Endothelial cell of hepatic sinusoid (primary cell): Measurements from ENCODE around the gene GRB10.

Experiments
- in situ Hi-C: cut with HindIII; loops from 2 replicates; pipeline ENCODE4 v1.10.0; 2017; ENCODE audit warnings: low sequenced_read_pairs

GRB10 gene

GRCh38 chr7:50660830-50661175, 121.9 kb downstream of the GRB10 start:
- in situ Hi-C loops, result no loop called here

GRCh38 chr7:50660040-50660829, 122.5 kb downstream of the GRB10 start:
- in situ Hi-C loops, result no loop called here

DNA sequence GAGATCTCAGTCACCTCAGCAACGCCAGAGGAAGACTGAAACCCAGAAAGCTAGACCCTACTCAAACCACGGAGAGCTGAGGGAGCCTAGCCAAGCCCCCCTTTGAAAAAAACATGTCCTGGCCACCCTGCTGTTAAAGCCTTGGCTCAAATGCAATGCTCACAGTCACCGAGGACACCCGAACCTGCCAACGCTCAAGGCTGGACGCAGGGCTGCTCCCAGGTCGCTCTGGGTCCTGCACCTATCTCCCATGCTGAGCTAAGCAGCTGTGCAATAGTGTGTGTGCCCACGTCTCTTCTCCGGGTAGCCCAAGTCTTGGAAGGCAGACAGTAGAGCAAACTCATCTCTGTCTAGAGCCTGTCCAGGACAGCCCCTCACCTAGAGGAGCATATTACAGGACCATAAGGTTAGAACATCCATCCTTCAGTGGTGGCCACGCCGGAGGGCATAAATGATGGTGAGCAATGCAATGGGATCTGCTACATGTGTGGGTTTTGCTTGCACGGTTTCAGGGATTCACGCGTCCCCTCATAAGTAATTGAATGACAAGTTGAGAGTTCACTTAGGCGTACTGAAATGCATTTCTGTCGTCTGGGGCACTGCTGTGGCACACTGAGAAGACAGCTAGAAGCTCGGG, 123.2 kb downstream of the GRB10 start:
- in situ Hi-C loops, result no loop called here

- in situ Hi-C loops, result no loop called here
These were observed 124.0 kb downstream of the GRB10 start for GRCh38 chr7:50658696-50659095.

DNA sequence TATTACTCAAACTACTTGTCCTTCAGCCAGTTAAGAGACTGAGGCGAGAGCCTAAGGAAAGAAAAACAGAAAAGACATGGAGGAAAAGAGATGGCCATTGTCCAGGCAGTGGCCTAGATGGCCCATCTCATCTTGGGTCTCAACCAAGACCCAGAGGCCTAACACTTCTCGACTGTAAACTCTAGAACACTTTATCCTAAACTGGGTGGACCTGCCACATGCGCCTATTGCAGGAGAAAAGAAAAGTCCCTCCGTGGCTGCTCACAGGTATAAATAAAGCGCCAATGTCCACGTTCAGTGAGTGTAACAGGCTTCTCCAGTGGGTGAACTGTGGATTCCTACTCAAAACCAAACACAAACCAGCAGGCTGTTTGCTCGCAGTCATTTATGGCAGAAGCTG, 124.8 kb downstream of the GRB10 start:
- in situ Hi-C loops, result no loop called here

GRCh38 chr7:50657341-50657873, 125.3 kb downstream of the GRB10 start:
- in situ Hi-C loops, result no loop called here

GRCh38 chr7:50656141-50656895, 126.4 kb downstream of the GRB10 start:
- in situ Hi-C loops, result no loop called here

DNA sequence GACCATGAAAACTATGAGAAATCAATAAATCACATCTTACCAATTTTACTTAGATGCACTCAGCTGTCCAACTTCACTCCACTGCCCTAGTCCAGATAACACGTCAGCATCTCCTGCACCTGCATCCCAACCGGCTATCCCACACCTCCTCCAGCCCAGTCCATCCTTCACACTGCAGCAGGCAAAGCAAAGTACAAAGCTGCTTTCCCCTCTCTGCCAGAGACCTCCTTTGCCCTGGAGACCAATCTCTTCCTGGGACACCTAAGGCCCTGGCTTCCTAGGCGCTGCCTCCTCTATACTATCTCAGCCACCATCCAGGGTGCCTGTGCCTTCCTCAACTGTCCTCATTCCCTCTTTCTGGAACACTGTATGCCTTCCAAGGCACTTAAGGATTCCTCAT, 127.2 kb downstream of the GRB10 start:
- in situ Hi-C loops, result no loop called here

DNA sequence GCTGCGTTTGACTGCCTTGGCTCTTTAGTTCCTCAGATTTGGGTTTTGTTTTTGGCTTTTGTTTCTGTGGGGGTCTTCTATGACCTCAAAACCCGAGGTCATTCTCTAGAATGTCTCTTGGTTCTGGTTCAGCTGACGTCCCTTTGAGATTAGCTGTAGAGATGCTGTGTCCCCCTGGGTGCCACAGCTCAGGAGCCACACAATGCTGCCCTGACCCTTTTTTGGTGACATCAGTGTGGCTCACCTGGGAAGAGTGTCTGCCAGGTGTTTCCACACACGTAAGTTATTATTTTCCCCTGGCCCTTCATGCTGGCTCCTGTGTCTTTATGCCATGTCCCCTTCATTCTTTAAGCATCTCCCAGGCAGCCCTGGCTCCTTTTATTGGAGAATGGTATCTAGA, 127.7 kb downstream of the GRB10 start:
- in situ Hi-C loops, result no loop called here

DNA sequence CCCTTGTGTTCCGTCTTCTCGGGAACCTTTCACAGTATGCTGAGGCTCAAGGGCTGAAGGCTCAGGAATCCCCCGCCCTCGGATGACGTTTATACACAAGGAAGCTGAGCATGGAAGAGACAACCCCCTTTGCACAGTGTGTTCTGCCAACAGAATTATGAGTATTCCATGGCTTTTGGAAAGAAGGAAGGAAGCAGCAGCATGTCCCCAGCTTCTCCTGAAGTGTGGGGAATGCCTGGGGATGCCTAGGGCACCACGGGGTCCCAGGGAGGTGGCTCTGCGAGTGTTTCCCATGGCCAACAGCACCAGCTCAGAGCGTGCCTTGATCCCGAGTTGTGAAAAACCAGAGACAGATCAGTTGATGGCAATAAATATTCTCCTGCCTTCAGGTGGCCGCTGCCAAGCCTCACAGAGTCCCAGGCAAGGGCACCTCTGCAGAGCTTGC, 128.7 kb downstream of the GRB10 start:
- in situ Hi-C loops, result no loop called here

GRCh38 chr7:50653126-50653864, 129.4 kb downstream of the GRB10 start:
- in situ Hi-C loops, result no loop called here

DNA sequence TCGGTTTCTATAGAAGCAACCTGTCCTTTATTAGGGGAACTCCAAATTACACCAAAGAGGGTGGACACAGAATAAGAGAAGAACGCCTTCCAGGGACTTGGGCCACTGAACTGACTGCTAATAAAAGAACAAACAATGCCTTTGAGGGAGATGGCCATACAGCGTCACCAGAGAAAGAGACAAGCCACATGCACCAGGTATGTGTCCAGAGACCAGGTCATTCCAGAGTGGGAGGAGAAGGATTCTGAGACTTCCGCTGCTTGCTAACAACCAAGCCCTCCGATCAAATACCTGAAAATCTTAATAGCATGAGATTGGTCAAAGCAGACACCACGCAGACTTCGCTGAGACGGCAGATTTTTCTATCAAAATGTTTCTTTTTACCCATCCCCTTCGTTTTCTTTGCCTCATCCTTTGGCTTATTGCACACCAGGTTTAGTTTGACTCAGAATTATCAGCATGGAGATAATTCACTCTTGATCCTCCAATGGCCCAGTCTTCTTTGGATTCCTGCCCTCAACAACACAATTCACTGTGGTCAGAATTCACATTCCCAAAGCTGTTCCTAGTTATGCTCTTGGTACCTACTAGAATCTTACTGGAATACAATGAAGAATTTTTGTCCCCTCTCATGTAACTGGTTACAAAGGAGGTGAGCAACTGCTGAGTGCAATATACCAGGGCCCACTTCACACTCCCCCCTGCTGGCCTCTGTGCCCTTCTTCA, 130.1 kb downstream of the GRB10 start:
- in situ Hi-C loops, result no loop called here

- in situ Hi-C loops, result no loop called here
These were observed 131.3 kb downstream of the GRB10 start for GRCh38 chr7:50651271-50651989.

GRCh38 chr7:50650057-50650664, 132.5 kb downstream of the GRB10 start:
- in situ Hi-C loops, result no loop called here

DNA sequence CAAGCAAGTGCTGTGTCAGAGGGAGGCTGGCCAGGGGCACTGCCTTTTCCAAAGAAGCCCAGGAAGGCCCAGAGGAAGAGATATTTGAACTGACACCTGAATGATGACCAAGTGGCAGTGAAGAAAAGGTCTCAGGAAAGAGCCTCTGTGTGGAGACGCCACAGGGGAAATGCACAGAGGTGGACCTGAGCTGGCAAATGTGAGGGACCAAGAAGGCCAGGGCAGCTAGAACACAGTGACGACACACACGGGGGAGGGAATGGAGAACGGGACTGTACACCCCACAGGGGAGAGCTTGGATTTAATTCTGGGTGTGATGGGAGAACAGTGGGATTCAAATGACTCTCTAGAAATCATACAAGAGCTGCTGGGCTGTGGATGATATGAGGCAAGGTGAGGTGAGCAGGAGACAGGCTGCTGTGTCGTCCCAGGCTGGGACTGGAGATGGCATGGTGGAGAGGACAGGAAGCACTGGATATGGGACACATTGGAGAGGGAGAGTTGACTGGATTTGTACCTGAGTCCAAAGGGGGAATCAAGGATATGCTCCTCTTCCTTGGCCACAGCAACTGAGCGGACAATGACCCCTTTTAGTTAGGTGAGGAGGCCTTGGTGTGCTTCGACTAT, 133.3 kb downstream of the GRB10 start:
- in situ Hi-C loops, result no loop called here

- in situ Hi-C loops, result no loop called here
These were observed 134.0 kb downstream of the GRB10 start for GRCh38 chr7:50648570-50649169.

DNA sequence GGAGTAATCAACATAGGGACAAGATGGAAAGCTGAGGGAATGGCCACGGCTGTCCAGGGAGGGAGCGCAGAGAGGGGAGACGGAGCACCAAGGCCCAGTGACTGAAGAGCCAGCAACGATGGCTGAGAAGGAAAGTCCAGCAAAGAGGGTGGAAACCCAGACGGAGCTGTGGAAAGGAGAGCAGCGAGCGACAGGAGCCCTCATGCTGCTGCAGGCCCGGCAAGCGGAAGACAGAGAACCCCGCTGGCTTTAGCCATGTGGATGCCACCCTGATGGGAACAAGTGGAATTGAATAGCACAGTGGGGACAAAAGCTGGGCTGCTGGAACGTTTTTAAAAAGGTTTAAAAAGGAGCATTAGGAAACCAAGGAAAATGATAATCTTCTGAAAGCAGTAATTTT, 134.6 kb downstream of the GRB10 start:
- in situ Hi-C loops, result no loop called here

DNA sequence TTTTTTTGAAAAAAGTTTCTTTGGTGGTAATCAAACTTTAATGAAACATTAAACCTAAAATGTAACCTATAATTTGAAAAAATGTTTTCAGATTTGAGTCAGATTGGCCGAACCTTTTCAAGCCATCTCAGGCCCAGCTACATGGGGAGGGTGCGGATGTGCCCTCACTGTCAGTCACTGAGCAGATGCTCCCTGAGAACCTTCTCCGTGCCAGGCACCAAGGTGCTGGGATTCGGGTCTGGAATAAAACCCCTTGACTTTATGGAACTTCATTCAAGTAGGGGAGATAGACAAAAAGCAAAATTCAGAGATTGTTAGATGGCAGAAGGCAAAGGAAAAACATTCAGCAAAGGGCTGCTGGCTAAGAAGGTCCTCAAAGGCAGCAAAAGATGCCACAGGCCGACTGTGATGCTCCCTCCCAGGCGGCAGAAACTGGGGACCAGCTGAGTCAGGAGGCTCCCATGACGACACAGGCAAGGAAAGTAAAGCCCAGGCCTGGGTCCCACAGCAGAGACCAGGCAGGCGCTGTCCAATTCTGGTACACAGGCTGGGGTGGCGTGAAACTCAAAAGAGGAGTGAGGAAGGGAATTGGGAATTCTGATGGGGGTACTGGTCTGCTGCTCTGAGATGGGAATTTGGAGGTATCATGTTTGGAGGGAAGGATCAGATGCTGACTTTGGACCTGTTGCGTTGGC, 135.3 kb downstream of the GRB10 start:
- in situ Hi-C loops, result no loop called here
